Muscle layer of colon (tissue), 2 donors: ENCODE measurements around the gene KCTD17.

Experiments
- H3K27ac ChIP-seq: one replicate; pipeline ENCODE4 v1.7.0; 2013; ENCODE audit warnings: low read depth, mild to moderate bottlenecking, low read length, moderate library complexity
- H3K27me3 ChIP-seq, 2 donors: one replicate each; pipeline ENCODE4 v1.7.0; 2013; ENCODE audit warnings: low read length in 2 of 2, mild to moderate bottlenecking in 2 of 2; ENCODE audit not compliant: insufficient read depth in 2 of 2, control insufficient read depth in 1 of 2
- H3K36me3 ChIP-seq: one replicate; pipeline ENCODE4 v1.7.0; 2013; ENCODE audit warnings: mild to moderate bottlenecking, low read length; ENCODE audit not compliant: insufficient read depth
- H3K4me1 ChIP-seq: one replicate; pipeline ENCODE4 v1.7.0; 2013; ENCODE audit warnings: mild to moderate bottlenecking, low read length; ENCODE audit not compliant: insufficient read depth
- H3K4me3 ChIP-seq, 2 donors: one replicate each; pipeline ENCODE4 v1.7.0; 2013; ENCODE audit warnings: low read length in 2 of 2, low read depth in 1 of 2, mild to moderate bottlenecking in 1 of 2, moderate library complexity in 1 of 2
- H3K9ac ChIP-seq: one replicate; pipeline ENCODE4 v1.7.0; 2013; ENCODE audit warnings: low read length
- H3K9me3 ChIP-seq: one replicate; pipeline ENCODE4 v1.7.0; 2013; ENCODE audit warnings: mild to moderate bottlenecking, low read length
- donor health status: abdominal sarcoma.
- donor health status: Adenocarcinoma of cecum.

Gene KCTD17

DNA sequence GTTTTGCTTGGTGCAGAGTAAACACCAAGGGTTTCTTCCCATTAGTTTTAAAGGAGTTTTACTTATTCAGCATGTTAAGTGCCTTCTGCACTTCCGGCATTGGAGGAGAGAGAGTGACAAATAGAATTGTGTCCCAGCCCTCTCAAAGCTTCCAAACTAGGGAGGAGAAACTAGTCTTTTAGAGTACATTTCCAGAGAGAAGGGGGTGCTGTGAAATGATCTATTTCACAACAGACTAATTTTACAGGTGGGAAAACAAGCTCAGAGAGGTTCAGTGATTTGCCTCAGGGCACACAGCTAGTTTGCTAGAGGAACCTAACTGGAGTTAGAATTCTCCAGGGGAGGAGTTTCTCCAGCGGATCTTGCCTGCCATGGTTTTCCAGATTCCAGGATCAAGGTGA is 19.4 kb upstream of the KCTD17 start:
- H3K9me3 ChIP-seq: no peaks in the 10 kb centered on the region
- H3K4me3 ChIP-seq: no peak overlapping the region
- H3K4me1 ChIP-seq: no peaks in the 10 kb centered on the region
- no peak overlapping the region for H3K9ac ChIP-seq
- peaks cover 0 to 2% of the 10 kb centered on the region in 2 donors for H3K27me3 ChIP-seq
- peaks cover 15% of the 10 kb centered on the region for H3K36me3 ChIP-seq
- no peak overlapping the region for H3K27ac ChIP-seq

DNA sequence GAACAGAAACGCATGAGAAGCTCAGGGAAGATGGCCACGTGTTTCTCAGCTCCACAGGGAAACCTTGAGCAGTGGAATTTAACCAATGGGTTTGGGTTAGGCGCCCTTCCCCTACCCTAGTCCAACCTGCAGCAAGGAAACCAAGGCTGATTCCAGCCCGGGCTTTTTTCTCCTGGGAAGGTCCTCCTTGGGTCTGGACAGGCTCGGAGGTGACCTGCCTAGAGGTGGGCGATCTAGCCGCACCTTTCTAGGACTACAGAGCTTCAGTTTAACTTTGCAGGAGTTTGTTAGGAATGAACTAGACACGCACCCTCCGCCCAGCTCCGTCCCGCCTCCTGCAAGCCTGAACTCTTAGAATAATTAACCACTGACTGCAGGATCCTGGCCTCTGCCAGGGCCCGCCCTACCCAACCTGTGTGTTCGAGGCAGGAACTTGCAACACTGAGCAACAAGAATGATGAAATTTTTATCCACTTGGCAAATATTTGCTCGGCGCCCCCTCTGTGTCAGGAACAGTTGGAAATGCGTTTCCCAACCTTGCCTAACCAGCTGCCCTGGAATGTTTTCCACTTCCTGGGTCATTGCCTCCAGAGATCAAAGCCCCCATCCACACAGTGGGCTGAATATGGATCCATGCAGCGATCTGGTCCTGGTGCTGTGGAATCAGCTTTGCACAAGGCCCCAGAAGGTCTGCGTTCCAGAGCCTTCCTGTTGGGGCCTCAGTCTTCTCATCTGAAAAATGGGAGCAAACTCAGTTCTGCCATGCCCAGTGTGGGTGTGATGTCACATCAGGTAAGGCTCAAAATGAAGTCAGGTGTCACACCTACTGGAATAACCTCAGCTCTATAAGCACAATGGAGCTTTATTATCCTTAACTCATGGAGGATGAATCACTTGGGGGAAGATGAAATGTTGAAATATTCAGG is 18.7 kb upstream of the KCTD17 start:
- no peak overlapping the region for H3K4me3 ChIP-seq
- H3K27ac ChIP-seq: no peak overlapping the region
- no peaks in the 10 kb centered on the region for H3K4me1 ChIP-seq
- H3K36me3 ChIP-seq: peaks cover 9% of the 10 kb centered on the region
- no peaks in the 10 kb centered on the region for H3K9me3 ChIP-seq
- peaks cover 5 to 8% of the 10 kb centered on the region in 2 donors for H3K27me3 ChIP-seq
- H3K9ac ChIP-seq: no peak overlapping the region

DNA sequence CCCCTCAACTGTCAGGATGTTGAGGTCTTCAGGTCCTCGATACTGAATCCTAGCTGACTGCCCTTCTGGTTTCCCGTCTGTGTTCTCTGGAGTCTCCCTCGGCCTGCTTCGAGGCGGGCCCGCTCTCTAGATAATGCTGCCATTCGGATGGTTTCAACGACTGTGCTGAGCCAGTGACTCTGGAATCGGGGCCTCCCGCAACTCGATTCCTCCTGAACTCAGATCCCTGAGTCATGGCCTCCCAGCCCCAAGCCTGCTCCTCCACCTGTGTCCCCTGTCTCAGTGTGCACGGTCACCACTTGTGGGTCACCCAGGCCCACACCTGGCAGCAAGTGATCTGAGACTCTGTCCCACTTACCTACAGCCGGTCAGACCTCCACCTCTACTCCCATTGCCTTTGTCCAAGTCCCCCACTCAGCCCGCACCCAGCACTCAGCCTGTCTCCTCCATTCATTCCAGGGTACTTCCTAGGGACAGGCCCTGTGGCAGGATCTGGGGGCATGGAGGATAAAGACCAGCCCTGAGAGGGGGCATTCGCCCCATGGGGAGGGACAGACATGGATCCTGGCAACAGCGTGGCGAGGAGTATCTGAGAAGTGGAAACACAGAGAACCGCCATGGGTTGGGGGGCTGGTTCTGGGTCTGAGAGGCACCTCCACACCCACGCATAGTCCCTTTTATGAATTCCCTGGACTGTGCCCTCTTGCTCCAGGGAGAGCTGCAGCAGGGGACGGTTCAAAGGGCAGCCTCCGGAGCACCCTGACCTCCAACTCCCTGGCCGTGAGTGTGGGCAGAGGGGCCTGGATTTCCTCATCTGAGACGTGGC is 17.7 kb upstream of the KCTD17 start:
- Histone ChIP-seq H3K36me3 (peaks cover 8% of the 10 kb centered on the region), H3K9ac (no peak overlapping the region), H3K27ac (no peak overlapping the region), H3K4me1 (no peaks in the 10 kb centered on the region), H3K4me3 (no peak overlapping the region), H3K27me3 (peaks cover 6 to 8% of the 10 kb centered on the region in 2 donors), H3K9me3 (no peaks in the 10 kb centered on the region)

DNA sequence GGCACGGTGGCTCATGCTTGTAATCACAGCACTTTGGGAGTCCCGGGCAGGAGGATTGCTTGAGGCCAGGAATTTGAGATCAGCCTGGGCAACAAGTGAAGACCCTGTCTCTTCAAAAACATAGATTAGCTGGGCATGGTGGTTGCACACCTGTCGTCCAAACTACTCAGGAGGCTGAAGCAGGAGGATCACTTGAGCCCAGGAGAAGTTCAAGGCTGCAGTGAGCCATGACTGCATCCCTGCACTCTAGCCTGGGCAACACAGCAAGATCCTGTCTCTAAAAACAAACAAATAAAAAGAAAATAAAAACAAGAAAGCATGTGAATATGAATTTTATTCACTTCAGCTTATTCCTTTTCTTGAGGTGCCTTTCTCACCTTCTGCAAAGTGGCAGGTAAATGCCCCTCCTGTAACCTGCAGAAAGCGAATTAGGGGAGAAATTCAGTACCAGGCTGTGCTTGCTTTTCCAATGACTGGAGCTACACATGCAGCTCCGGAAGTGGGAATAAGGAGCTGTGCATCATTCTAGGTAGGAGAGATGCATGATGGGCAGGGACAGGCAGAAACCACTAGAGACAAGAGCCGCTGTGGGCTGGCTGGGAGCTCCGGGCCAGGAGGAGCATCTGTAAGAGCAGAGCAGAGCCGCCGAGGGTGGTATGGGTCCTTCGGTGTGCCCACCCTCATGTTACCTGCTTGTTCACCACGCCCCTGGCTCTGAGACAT is 14.7 kb upstream of the KCTD17 start:
- H3K36me3 ChIP-seq: no peaks in the 10 kb centered on the region
- H3K4me1 ChIP-seq: no peaks in the 10 kb centered on the region
- H3K9ac ChIP-seq: no peak overlapping the region
- no peaks in the 10 kb centered on the region for H3K9me3 ChIP-seq
- H3K27me3 ChIP-seq: peaks cover 6 to 8% of the 10 kb centered on the region in 2 donors
- H3K4me3 ChIP-seq: no peak overlapping the region
- no peak overlapping the region for H3K27ac ChIP-seq

DNA sequence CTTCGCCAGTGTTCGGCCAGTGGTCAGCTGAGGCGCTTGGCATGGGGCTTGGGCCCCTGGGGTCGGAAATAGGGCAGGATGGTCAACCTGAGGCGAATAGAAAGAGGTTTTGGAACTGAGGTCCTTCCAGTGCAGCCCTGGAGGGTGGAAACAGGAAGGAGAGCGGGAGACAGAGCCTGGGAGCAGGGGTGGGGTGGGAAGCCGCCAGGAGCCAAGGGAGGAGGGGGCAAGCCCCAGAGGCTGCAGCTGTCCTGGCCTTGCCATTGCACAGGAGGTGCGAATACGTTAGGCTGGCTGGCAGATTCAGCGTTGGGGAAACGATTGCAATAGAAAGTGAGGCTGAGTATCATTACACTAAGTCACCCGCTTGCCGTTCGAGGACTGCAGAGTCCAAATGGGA is 13.9 kb upstream of the KCTD17 start:
- Histone ChIP-seq H3K36me3 (no peaks in the 10 kb centered on the region), H3K4me3 (no peak overlapping the region), H3K9ac (no peak overlapping the region), H3K9me3 (no peaks in the 10 kb centered on the region), H3K27me3 (peaks cover 6 to 8% of the 10 kb centered on the region in 2 donors), H3K27ac (no peak overlapping the region), H3K4me1 (no peaks in the 10 kb centered on the region)

DNA sequence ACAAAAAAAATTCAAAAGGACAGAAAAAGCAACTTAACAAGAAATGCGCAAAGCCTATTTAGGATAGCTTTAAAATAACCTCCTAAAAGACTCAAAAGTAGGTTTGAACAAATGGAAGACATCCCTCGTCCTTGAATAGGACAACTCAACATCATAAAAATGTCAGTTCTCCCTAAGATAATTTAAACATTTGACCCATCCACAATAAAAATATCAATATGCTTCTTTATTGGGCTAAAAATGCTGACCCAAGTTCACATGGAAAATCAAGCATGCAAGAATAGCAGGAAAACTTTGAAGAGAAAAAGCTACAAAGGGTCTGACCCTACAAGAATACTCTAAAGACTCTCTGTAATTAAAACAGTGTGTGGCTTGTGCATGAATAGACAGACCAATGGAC is 12.1 kb upstream of the KCTD17 start:
- Histone ChIP-seq H3K4me1 (no peaks in the 10 kb centered on the region), H3K9ac (no peak overlapping the region), H3K9me3 (no peaks in the 10 kb centered on the region), H3K36me3 (no peaks in the 10 kb centered on the region), H3K27ac (no peak overlapping the region), H3K27me3 (peaks cover 8 to 12% of the 10 kb centered on the region in 2 donors), H3K4me3 (no peak overlapping the region)

DNA sequence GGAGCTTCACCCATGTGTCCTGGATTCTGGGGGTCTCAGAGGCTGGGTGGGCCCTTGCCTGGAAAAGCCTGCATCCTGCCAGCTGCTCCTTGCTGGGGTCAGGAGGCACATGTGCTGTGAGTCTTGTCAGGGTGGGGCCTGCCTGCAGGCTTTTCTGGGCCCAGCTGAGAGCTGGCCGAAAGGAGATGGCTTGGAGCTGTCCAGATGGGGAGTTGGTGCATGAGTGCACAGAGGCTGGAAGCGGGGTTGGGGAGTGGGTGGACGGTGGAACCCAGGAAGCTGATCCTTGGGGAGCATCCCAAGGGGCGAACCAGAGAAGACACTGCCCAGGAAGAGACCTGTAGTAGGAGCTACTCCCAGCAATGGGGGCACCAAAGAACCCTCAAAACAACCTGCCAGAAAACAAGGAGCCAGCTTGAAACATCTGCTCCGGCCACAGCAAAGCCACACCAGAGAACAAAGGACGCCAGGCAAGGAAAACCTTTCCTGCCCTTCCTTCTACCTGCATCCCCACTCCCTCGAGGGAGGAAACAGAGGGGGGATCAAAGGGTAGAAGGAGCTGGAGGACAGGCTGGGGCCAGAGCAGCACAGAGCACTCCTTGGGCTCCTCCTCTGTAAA is 8.2 kb upstream of the KCTD17 start:
- no peak overlapping the region for H3K4me3 ChIP-seq
- no peaks in the 10 kb centered on the region for H3K4me1 ChIP-seq
- no peaks in the 10 kb centered on the region for H3K9me3 ChIP-seq
- no peaks in the 10 kb centered on the region for H3K36me3 ChIP-seq
- H3K27me3 ChIP-seq: peaks cover 0 to 6% of the 10 kb centered on the region in 2 donors
- no peak overlapping the region for H3K9ac ChIP-seq
- no peak overlapping the region for H3K27ac ChIP-seq

DNA sequence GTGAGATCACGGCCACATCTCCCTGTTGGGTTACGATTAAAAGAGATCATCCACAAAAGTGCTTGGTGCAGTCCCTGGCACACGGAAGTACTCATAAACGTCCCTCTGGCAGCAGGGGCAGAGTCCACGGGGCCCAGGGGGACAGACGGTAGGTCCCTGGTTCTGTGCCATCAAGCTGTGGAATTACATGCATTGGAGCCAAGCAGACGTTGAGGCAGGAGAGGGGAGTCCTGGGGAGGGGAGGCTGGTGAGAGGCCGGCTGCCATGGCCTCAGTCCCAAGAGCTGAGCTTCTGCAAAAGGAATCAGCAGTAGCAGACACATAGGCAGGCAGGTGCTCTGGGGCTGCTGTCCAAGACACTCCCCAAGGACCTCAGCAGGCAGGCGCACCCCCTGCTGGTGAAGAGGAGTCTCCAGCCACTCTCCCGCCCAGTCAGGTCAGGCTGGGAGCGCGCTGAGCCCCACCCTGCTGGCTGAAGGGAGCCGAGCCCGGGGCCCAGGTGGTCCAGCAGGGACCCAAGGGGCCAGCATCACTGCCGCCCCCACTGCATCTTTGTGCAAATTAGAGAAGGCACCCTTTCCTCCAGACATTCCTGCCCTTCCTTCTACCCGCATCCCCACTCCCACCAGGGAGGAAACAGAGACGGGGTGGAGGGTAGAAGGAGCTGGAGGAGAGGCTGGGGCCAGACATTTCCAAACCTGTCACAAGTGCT is 7.6 kb upstream of the KCTD17 start:
- H3K9ac ChIP-seq: no peak overlapping the region

DNA sequence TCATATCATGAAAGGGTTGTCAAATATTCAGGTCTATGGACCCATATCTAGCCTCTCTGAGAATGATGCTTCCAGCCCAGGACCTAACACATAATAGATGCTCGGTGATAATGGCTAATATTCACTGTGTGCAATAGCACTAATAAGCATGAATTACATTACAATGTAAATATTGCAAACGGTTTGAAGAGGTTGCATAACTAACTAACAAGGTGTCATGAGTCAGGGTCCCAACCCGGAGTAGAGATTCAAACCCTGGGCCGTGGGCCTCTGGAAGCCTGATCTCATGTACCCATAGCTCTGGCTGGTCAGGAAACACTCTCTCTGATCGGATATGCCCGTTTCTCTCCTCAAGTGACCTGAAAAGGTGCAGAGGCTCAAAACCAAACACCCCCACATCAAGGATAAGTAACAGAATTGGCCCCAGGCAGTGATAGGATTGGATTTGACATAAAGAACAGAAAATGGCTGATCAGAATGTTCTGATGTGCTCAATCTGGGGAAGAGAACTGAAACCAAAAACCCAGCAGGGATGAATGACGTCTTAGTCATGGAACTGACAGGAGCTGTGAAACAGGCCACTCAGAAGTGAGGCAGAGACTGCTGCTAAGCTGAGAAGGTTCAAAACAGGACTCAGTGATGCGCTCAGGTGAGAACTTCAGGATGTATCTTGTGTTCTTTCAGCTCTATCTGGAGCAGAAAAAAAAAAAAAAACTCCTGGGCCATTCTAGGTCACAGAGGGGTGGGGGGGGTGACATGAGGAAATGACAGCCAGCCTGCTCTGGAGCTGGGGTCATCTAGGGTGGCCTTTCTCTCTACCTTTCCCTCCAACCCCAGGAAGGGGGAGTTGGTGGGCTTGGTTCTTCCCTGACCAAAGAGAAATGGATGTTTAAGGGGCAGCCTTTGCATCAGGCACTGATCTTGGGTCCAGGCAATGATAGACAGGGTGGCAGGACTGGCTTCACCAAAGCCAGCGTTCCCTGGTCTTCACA is 6.6 kb upstream of the KCTD17 start:
- H3K36me3 ChIP-seq: no peaks in the 10 kb centered on the region
- no peak overlapping the region for H3K9ac ChIP-seq
- no peaks in the 10 kb centered on the region for H3K9me3 ChIP-seq
- no peak overlapping the region for H3K27ac ChIP-seq
- H3K4me3 ChIP-seq: no peak overlapping the region
- H3K27me3 ChIP-seq: peaks cover 0 to 6% of the 10 kb centered on the region in 2 donors
- H3K4me1 ChIP-seq: no peaks in the 10 kb centered on the region

More for the DNA sequence above, 7.6 kb upstream of the KCTD17 start:
- H3K4me1 ChIP-seq: no peaks in the 10 kb centered on the region
- no peak overlapping the region for H3K4me3 ChIP-seq
- peaks cover 0 to 6% of the 10 kb centered on the region in 2 donors for H3K27me3 ChIP-seq
- no peak overlapping the region for H3K27ac ChIP-seq
- H3K36me3 ChIP-seq: no peaks in the 10 kb centered on the region
- no peaks in the 10 kb centered on the region for H3K9me3 ChIP-seq

DNA sequence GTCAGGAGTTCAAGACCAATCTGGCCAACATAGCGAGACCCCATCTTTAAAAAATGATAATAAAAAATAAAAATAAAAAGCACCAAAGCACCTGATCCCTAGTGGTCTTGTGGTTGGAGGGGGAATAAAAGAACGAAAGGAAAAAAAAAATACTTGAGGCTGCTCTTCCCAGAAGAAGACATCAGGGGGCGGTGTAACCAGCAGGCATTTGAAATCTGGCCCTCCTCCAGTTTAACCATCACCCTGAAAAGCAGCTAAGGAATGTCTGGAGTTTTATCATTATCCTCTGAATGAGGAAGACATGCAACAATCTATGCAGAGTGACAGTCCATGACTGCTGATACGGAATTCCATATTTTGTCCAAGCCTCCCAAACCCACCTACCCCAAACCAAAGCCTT is 5.6 kb upstream of the KCTD17 start:
- H3K27me3 ChIP-seq: peaks cover 0 to 6% of the 10 kb centered on the region in 2 donors
- H3K4me3 ChIP-seq: no peak overlapping the region
- H3K4me1 ChIP-seq: no peaks in the 10 kb centered on the region

More for the DNA sequence above, 5.6 kb upstream of the KCTD17 start:
- Histone ChIP-seq H3K27ac (no peak overlapping the region), H3K9ac (no peak overlapping the region), H3K36me3 (no peaks in the 10 kb centered on the region), H3K9me3 (no peaks in the 10 kb centered on the region)
